ENCODE measurements around the gene ZBTB20. TPM values are rescaled to one million over a fixed set of nuclear protein-coding genes. Genes with fewer than 3 reads are reported as not detected.
A peak's percentile ranks its signal among the peaks of the same experiment; 100 is the strongest.

Gene ZBTB20
- total RNA-seq, 1 experiment from 2014 or later: 4.8 TPM

DNA sequence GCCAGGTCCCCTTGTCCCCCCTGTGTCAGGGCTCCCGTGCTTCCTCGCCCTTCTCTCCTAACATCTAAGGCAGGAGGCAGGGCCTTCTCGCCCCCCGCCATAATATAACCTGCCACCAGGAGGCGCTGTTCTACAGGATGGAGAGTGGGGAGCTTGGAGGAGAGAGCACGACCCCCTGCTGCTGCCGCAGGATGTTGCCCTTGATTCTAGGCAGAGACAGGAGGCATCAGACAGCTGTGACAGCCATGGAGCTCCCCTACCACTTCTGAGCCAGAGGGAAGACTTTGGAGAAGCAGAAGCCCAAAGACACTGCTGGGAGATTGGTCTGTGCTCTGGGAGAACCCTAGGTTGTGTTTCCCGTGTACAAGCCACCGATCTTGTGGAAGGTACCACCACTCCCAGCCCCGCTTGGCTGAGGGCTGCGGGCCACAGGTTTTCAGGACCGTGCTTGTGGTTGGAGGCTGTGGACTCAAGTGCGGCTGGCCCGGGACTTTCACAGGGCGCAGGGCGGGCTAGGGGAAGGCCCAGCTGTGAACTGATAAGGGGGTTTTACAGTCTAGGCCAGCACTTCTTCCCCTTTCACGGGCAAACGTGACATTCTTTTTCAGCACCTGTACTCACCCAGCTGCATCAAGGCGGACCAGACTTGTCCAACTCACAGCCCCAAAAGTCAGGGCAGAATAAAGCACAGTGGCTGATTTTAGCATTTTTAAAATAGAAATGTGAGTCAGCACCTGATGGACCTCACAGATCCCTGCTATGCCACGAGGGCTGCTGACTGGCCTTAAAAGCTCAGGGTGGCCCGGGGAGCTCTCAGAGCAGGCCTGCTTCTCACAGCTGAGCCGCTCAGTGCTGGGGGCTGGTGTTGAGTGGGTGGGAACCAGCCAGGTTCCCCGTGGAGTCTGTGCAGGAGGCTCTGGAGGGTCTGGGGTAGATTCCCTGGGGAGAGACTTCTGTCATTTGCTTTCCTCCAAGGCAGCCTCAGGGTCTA is 855.9 kb downstream of the ZBTB20 start:
- DNase-seq (ENCODE audit: extremely low read depth, low read depth): peak; percentile 19

GRCh38 chr3:114286266-114286665 is 860.8 kb downstream of the ZBTB20 start:
- DNase-seq (ENCODE audit: extremely low read depth, low read depth): no peak

DNA sequence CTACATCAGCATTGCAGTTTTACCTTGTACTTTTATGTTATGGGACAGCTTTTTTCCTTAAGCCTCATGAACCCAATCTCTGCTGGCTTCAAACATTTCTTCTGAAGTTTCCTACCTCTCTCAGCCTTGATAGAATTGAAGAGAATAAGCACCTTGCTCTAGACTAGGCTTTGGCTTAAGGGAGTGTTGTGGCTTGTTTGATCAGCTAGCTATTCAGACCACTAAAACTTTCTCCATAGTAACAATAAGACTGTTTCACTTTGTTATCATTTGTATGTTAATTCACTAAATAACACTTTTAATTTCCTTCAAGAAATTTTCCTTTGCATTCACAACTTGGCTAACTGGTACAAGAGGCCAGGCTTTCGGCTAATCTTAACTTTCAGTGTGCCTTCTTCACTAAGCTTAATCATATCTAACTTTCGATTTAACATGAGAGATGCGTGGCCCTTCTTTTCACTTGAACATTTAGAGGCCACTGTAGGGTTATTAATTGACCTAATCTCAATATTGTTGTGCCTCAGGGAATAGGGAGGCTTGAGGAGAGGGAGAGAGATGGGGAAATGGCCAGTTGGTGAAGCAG is 861.3 kb downstream of the ZBTB20 start:
- no peak for DNase-seq (ENCODE audit: extremely low read depth, low read depth)

DNA sequence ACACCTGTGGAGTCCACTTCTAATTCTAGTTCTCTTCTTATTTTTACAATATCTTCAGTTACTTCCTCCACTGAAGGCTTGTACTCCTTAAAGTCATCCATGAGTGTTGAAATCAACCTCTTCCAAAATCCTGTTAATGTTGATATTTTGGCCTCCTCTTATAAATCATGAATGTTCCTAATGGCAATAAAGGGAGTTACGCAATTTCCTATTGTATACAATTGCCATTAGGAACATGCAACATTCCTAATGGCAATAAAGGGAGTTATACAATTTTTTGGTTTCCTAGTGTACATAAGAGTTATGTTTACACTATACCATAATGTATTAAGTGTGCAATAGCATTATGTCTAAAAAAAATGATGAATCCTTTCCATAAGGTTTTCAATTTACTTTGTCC is 862.4 kb downstream of the ZBTB20 start:
- no peak for DNase-seq (ENCODE audit: extremely low read depth, low read depth)

Small RNA genes within 50 kb of the gene (small RNA-seq; reads per million reads assigned to genes)
- gene MIR4796: 0 to 0.06 reads per million in 2 experiments

Measured in NCI-H460 (cell line).